Smooth muscle cell (in vitro differentiated cells): ENCODE results near the gene TICRR. TPM values are rescaled to one million over a fixed set of nuclear protein-coding genes. Genes with fewer than 3 reads are reported as not detected.

Source experiments
- DNase-seq: peaks from one replicate; lab custom pipeline; 2025; ENCODE audit not compliant: unreplicated experiment; lab: John Stamatoyannopoulos, UW
- H2AFZ ChIP-seq: fragments of 200-600 bp; sonication (generic); 2 replicates; pipeline ENCODE4 v1.6.0; 2016; ENCODE audit warnings: antibody characterized with exemption, low read depth, mild to moderate bottlenecking
- H3F3A ChIP-seq: fragments of 200-600 bp; sonication (generic); 2 replicates; pipeline ENCODE4 v1.6.0; 2017; ENCODE audit warnings: antibody characterized with exemption, low read depth
- H3K27ac ChIP-seq: fragments of 200-600 bp; sonication (generic); 2 replicates; pipeline ENCODE4 v1.5.1; 2016; ENCODE audit warnings: low read depth, mild to moderate bottlenecking
- H3K27me3 ChIP-seq: fragments of 200-600 bp; sonication (generic); 2 replicates; pipeline ENCODE4 v1.6.1; 2016; ENCODE audit warnings: low read depth, mild to moderate bottlenecking
- H3K36me3 ChIP-seq: fragments of 200-600 bp; sonication (generic); 2 replicates; pipeline ENCODE4 v1.5.1; 2016; ENCODE audit warnings: low read depth
- H3K4me1 ChIP-seq: fragments of 200-600 bp; sonication (generic); 2 replicates; pipeline ENCODE4 v1.5.1; 2016; ENCODE audit warnings: low read depth
- H3K4me2 ChIP-seq: fragments of 200-600 bp; sonication (generic); 2 replicates; pipeline ENCODE4 v1.6.0; 2016; ENCODE audit warnings: mild to moderate bottlenecking
- H3K4me3 ChIP-seq: fragments of 200-600 bp; sonication (generic); 2 replicates; pipeline ENCODE4 v1.5.1; 2016; ENCODE audit warnings: mild to moderate bottlenecking
- H3K79me2 ChIP-seq: fragments of 200-600 bp; sonication (generic); 2 replicates; pipeline ENCODE4 v1.6.0; 2016; ENCODE audit warnings: low read depth, mild to moderate bottlenecking
- H3K9ac ChIP-seq: fragments of 200-600 bp; sonication (generic); 2 replicates; pipeline ENCODE4 v1.6.0; 2016; ENCODE audit warnings: low read depth
- H3K9me3 ChIP-seq: fragments of 200-600 bp; sonication (generic); replicated peaks from 2 replicates; pipeline ENCODE4 v1.5.1; 2016; ENCODE audit warnings: low read depth
- H4K20me1 ChIP-seq: fragments of 200-600 bp; sonication (generic); 2 replicates; pipeline ENCODE4 v1.6.0; 2016; ENCODE audit warnings: low read depth
- WGBS: methylation state at CpG from one replicate; pipeline ENCODE4 v1.1.7; 2016; ENCODE audit warnings: low lambda C conversion rate; 5-methylcytosine and 5-hydroxymethylcytosine counted together
- polyA plus RNA-seq: library from polyadenylated mRNA; unstranded; fragments of >200 nt; fragmentation: Nextera tagmentation; extraction: Ambion mirVana; gene quantifications from 2 replicates; pipeline ENCODE4 v1.2.1, GENCODE V29; 2016
- total RNA-seq: library from RNA; depleted of rRNA; stranded (reverse); fragments of >200 nt; gene quantifications from 2 replicates; pipeline ENCODE4 v1.2.3, GENCODE V29; 2014
- TF ChIP-seq, protein P1 (sequence below): fragments of 200-600 bp; sonication (generic); IDR thresholded peaks from 2 replicates; pipeline ENCODE4 v1.5.1; 2017; ENCODE audit warnings: borderline replicate concordance, mild to moderate bottlenecking, antibody characterized with exemption; ENCODE audit not compliant: insufficient read depth, poor library complexity, severe bottlenecking

Gene TICRR
- total and polyA plus RNA-seq, 2 experiments from 2014 or later = 1.3 to 2.6 TPM

DNA sequence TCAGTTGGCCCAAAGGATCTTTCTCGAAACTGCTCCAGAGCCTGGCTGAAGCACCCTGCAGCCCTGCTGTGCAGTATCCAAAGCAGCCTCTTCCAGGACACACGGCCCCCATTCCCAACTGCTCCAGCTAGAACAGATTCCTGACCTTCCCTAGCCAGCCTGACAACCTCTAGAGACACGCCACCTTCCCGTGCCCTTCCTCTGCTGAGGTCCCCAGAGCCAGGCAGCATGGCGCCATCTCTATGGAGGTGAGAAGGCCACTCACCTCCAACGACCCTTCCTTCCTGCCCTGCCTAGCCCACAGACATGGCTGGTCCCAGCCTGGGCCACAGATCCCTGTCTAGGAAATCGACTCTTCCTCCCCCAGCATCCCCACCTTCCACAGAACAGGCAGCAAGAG is 76.9 kb downstream of the TICRR start:
- no peak overlapping the region for H3K9ac ChIP-seq
- H3K4me3 ChIP-seq = no peak overlapping the region
- no peak overlapping the region for H3K4me2 ChIP-seq
- H3K79me2 ChIP-seq = peaks cover 11% of the 10 kb centered on the region
- peaks cover 3% of the 10 kb centered on the region for H3F3A ChIP-seq
- H3K27ac ChIP-seq = no peak overlapping the region
- H2AFZ ChIP-seq = no peak overlapping the region
- peaks cover 6% of the 10 kb centered on the region for H4K20me1 ChIP-seq
- no peaks in the 10 kb centered on the region for H3K9me3 ChIP-seq
- DNase-seq = no peak
- WGBS = 72% methylated on average over 7 of the region's 7 CpGs
- TF ChIP-seq, protein P1, sequence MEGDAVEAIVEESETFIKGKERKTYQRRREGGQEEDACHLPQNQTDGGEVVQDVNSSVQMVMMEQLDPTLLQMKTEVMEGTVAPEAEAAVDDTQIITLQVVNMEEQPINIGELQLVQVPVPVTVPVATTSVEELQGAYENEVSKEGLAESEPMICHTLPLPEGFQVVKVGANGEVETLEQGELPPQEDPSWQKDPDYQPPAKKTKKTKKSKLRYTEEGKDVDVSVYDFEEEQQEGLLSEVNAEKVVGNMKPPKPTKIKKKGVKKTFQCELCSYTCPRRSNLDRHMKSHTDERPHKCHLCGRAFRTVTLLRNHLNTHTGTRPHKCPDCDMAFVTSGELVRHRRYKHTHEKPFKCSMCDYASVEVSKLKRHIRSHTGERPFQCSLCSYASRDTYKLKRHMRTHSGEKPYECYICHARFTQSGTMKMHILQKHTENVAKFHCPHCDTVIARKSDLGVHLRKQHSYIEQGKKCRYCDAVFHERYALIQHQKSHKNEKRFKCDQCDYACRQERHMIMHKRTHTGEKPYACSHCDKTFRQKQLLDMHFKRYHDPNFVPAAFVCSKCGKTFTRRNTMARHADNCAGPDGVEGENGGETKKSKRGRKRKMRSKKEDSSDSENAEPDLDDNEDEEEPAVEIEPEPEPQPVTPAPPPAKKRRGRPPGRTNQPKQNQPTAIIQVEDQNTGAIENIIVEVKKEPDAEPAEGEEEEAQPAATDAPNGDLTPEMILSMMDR = no peak
- H3K27me3 ChIP-seq = no peaks in the 10 kb centered on the region
- peaks cover 7% of the 10 kb centered on the region for H3K4me1 ChIP-seq
- H3K36me3 ChIP-seq = no peaks in the 10 kb centered on the region

DNA sequence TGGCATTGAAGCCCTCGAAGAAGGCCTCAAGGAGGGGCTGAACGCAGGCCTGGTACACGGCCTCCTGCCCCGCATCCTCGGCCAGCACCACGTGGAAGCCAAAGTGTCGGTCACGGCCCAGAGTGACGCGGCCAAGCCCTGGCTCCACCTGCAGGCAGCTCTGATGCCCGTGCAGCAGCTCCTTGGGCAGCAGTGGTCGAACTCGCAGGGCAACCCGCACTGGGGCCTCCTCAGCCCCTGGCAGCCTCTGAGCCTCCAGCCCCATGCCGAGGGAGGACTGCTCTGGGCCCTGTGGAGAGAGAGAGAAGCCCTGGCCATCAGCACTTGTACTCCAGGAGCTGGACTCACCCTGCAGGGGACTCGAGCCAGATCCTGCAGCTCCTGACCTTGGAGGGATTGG is 77.4 kb downstream of the TICRR start:
- no peak for DNase-seq
- Histone ChIP-seq H4K20me1 (peaks cover 6% of the 10 kb centered on the region), H3K36me3 (no peaks in the 10 kb centered on the region), H3K9ac (no peak overlapping the region), H3K27me3 (no peaks in the 10 kb centered on the region), H3K4me3 (no peak overlapping the region), H2AFZ (no peak overlapping the region), H3K27ac (no peak overlapping the region), H3F3A (peaks cover 3% of the 10 kb centered on the region), H3K9me3 (no peaks in the 10 kb centered on the region), H3K4me2 (no peak overlapping the region), H3K79me2 (peaks cover 11% of the 10 kb centered on the region), H3K4me1 (peaks cover 7% of the 10 kb centered on the region)
- WGBS = 95% methylated on average over 11 of the region's 16 CpGs
- TF ChIP-seq, protein P1 = no peak

DNA sequence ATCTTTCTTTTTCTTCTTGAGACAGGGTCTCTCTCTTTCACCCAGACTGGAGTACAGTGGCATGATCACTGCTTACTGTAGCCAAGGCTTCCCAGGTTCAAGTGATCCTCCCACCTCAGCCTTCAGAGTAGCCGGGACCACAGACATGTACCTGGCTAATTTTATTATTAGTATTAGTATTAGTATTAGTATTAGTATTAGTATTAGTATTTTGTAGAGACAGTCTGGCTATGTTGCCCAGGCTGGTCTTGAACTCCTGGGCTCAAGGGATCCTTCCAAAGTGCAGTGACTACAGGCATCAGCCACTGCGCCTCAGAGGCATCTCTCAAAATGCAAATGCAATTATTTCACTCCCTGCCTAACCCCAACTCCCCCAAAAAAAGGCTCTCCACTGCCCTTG is 78.3 kb downstream of the TICRR start:
- 98% methylated on average over 2 of the region's 2 CpGs for WGBS
- H2AFZ ChIP-seq = no peak overlapping the region
- H3K9ac ChIP-seq = no peak overlapping the region
- H3K36me3 ChIP-seq = no peaks in the 10 kb centered on the region
- peaks cover 3% of the 10 kb centered on the region for H3F3A ChIP-seq
- no peak overlapping the region for H3K27ac ChIP-seq
- no peaks in the 10 kb centered on the region for H3K27me3 ChIP-seq
- TF ChIP-seq, protein P1 = no peak
- H3K79me2 ChIP-seq = peaks cover 11% of the 10 kb centered on the region
- DNase-seq = no peak
- no peak overlapping the region for H3K4me3 ChIP-seq
- peaks cover 6% of the 10 kb centered on the region for H4K20me1 ChIP-seq
- peaks cover 7% of the 10 kb centered on the region for H3K4me1 ChIP-seq
- no peaks in the 10 kb centered on the region for H3K9me3 ChIP-seq
- no peak overlapping the region for H3K4me2 ChIP-seq

DNA sequence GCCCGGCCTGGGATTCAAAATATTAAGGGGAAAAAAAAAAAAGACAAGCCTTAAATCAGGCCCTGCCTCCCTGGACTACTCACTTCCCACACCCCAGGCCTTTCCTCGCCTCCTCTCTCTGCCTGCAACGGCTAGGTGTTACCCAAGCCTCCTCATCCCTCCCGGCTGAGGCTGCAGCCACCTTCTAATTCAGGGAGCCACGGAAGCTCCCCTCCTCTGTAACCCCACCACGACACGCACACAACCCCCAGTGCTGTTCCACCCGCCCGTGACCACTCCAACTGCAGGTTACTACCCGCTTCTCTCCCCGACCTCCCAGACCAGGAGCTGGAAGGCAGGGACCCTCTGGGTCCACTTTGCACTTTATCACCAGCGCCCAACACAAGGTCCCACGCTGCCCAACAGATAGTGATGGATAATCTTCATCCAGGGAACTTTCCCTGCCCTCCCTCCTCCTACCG is 79.1 kb downstream of the TICRR start:
- H2AFZ ChIP-seq = peak overlapping the region; percentile 91
- H3K9ac ChIP-seq = peak overlapping the region; percentile 66
- peaks cover 11% of the 10 kb centered on the region for H3K79me2 ChIP-seq
- peak overlapping the region; percentile 97 for H3K4me2 ChIP-seq
- H4K20me1 ChIP-seq = peaks cover 6% of the 10 kb centered on the region
- TF ChIP-seq, protein P1 = no peak
- H3K4me3 ChIP-seq = peak overlapping the region; percentile 89
- H3K9me3 ChIP-seq = no peaks in the 10 kb centered on the region
- H3K27me3 ChIP-seq = no peaks in the 10 kb centered on the region
- H3F3A ChIP-seq = peaks cover 3% of the 10 kb centered on the region
- H3K27ac ChIP-seq = no peak overlapping the region
- WGBS = 39% methylated on average over 14 of the region's 14 CpGs
- no peak for DNase-seq
- H3K4me1 ChIP-seq = peaks cover 7% of the 10 kb centered on the region
- no peaks in the 10 kb centered on the region for H3K36me3 ChIP-seq
